HAP-1 (cell line): ENCODE results near the gene ERC2.
A peak's percentile ranks its signal among the peaks of the same experiment; 100 is the strongest.
"Not testable (repeated sequence)": the region's sequence is repeated elsewhere in the genome, so short reads cannot be mapped to it uniquely, and the experiment has no call there.

ENCODE experiments used
- DNase-seq, 2 experiments: peaks; one replicate each; pipeline ENCODE4 v3.0.0-alpha.2; 2016 to 2020; ENCODE audit warnings: low spot score in 2 of 2
- H3K27me3 ChIP-seq: fragments of 250-450 bp; sonication (Bioruptor Pico); 2 replicates; pipeline ENCODE4 v1.5.1; 2020; ENCODE audit warnings: low read depth, mild to moderate bottlenecking, moderate library complexity
- H3K36me3 ChIP-seq: fragments of 250-450 bp; sonication (Bioruptor Pico); replicated peaks from 2 replicates; pipeline ENCODE4 v1.5.1; 2020; ENCODE audit warnings: mild to moderate bottlenecking
- H3K4me1 ChIP-seq: fragments of 250-450 bp; sonication (Bioruptor Pico); 2 replicates; pipeline ENCODE4 v1.5.1; 2020; ENCODE audit warnings: mild to moderate bottlenecking
- H3K4me3 ChIP-seq: fragments of 250-450 bp; sonication (Bioruptor Pico); 2 replicates; pipeline ENCODE4 v1.5.1; 2020; ENCODE audit warnings: mild to moderate bottlenecking, moderate library complexity
- H3K9me3 ChIP-seq: fragments of 250-450 bp; sonication (Bioruptor Pico); 2 replicates; pipeline ENCODE4 v1.5.1; 2020; ENCODE audit warnings: mild to moderate bottlenecking, moderate library complexity
- in situ Hi-C: fragments of 300-500 bp; cut with MboI; formaldehyde crosslinking; loops from 3 replicates; pipeline ENCODE4 v1.14.3; 2020; ENCODE audit warnings: low sequenced_read_pairs, inconsistent platforms, mixed read lengths

The ERC2 gene

GRCh38 chr3:56269755-56270535 lies 198.3 kb downstream of the ERC2 start:
- no peak for DNase-seq
- H3K4me1 ChIP-seq: no peaks in the 10 kb centered on the region
- H3K27me3 ChIP-seq: no peaks in the 10 kb centered on the region
- H3K9me3 ChIP-seq: no peaks in the 10 kb centered on the region
- no peak overlapping the region for H3K4me3 ChIP-seq
- no peaks in the 10 kb centered on the region for H3K36me3 ChIP-seq
- in situ Hi-C loops: loop anchor here (25.0 kb wide), 2 partner anchors 358 to 783 kb away; partner anchors contain the start of gene WNT5A

- in situ Hi-C loops: loop anchor here (25.0 kb wide), 2 partner anchors 356 to 781 kb away; partner anchors contain the start of gene WNT5A
- no peaks in the 10 kb centered on the region for H3K36me3 ChIP-seq
- no peaks in the 10 kb centered on the region for H3K4me1 ChIP-seq
- no peaks in the 10 kb centered on the region for H3K9me3 ChIP-seq
- DNase-seq: no peak
- no peak overlapping the region for H3K4me3 ChIP-seq
- no peaks in the 10 kb centered on the region for H3K27me3 ChIP-seq
Measured at GRCh38 chr3:56268616-56269383, 199.5 kb downstream of the ERC2 start.

DNA sequence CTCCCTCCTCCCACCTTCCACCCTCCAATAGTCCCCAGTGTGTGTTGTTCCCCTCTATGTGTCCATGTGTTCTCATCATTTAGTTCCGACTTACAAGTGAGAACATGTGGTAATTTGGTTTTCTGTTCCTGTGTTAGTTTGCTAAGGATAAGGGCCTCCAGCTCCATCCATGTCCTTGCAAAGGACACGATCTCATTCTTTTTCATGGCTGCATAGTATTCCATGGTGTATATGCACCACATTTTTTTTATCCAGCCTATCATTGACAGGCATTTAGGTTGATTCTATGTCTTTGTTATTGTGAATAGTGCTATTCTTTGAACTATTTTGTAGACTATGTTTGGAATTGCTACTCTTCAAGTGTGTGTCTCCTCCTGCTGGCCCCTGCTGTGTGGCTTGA lies 206.4 kb downstream of the ERC2 start:
- H3K36me3 ChIP-seq, H3K9me3 ChIP-seq, H3K27me3 ChIP-seq, DNase-seq, H3K4me3 ChIP-seq: not testable (repeated sequence)
- peaks cover 12% of the 10 kb centered on the region for H3K4me1 ChIP-seq
- in situ Hi-C loops: loop anchor here (25.0 kb wide), 2 partner anchors 350 to 775 kb away; partner anchors contain the start of gene WNT5A

GRCh38 chr3:56260262-56260661 lies 208.0 kb downstream of the ERC2 start:
- Histone ChIP-seq H3K36me3 (no peaks in the 10 kb centered on the region), H3K9me3 (no peaks in the 10 kb centered on the region), H3K27me3 (no peaks in the 10 kb centered on the region), H3K4me1 (peaks cover 12% of the 10 kb centered on the region), H3K4me3 (no peak overlapping the region)
- in situ Hi-C loops: loop anchor here (25.0 kb wide), 2 partner anchors 348 to 773 kb away; partner anchors contain the start of gene WNT5A
- no peak for DNase-seq

- in situ Hi-C loops: loop anchor here (25.0 kb wide), 2 partner anchors 346 to 771 kb away; partner anchors contain the start of gene WNT5A
- H3K4me3 ChIP-seq: no peak overlapping the region
- no peaks in the 10 kb centered on the region for H3K27me3 ChIP-seq
- H3K4me1 ChIP-seq: peaks cover 12% of the 10 kb centered on the region
- H3K9me3 ChIP-seq: no peaks in the 10 kb centered on the region
- no peaks in the 10 kb centered on the region for H3K36me3 ChIP-seq
- peak; percentile 53 to 64 for DNase-seq
Measured at GRCh38 chr3:56257826-56258225, 210.4 kb downstream of the ERC2 start.

DNA sequence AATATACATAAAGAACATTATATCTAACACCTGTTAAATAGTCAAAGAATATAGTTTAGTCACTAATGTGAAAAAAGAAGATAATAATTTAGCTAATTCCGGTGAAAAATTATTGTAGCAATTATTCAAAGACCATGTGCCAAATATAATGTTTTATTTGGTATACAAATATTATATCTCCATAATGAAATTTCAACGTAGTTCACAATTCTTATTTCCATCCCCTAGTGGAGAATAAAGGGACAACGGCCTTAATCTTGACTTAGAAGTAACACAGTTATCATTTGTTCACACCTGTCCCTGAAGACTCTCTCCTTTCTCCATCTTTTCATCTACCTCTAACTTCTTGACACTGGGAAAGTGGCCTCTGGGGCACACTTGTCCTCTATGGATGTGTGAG lies 213.4 kb downstream of the ERC2 start:
- Histone ChIP-seq H3K9me3 (no peaks in the 10 kb centered on the region), H3K4me3 (no peak overlapping the region), H3K27me3 (no peaks in the 10 kb centered on the region), H3K4me1 (peaks cover 12% of the 10 kb centered on the region), H3K36me3 (no peaks in the 10 kb centered on the region)
- no peak for DNase-seq
- in situ Hi-C loops: loop anchor here (25.0 kb wide), 2 partner anchors 343 to 768 kb away; partner anchors contain the start of gene WNT5A

DNA sequence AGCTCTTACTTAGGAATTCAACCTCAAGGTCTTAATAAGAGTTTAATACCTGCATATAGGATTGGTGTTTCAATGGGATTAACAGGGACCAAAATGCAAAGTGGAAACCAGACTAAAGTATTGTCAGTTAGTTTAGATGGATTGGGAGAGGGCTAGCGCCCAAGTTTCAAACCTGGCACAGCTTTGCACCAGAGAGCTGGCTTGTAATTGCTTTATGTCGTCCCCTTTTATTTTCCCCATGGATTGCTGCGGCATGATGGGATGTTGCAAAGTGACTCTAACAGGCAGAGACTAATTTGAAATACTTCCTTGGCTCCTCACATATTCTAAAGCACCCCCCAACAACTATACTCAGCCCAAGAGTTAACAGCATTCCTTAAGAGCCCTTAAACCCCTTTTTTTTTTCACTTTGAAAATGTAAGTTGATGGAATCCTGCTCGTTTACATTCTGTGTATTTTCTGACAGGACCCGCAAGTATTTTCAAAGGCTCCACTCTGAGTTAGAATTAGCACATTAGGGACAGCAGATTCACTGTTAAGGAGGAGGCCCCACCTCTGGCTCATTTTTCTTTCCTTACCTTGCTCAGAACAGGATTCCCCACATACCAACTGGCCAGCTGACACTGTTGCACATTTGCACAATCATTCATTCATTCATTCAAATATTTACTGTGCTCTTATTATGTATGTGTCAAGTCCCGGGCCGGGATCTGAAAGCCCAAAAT lies 214.2 kb downstream of the ERC2 start:
- Histone ChIP-seq H3K27me3 (no peaks in the 10 kb centered on the region), H3K4me1 (peaks cover 12% of the 10 kb centered on the region), H3K36me3 (no peaks in the 10 kb centered on the region), H3K4me3 (no peak overlapping the region), H3K9me3 (no peaks in the 10 kb centered on the region)
- no peak for DNase-seq
- in situ Hi-C loops: loop anchor here (25.0 kb wide), 2 partner anchors 342 to 767 kb away; partner anchors contain the start of gene WNT5A

- H3K27me3 ChIP-seq: no peaks in the 10 kb centered on the region
- in situ Hi-C loops: loop anchor here (25.0 kb wide), 2 partner anchors 339 to 764 kb away; partner anchors contain the start of gene WNT5A
- H3K36me3 ChIP-seq: no peaks in the 10 kb centered on the region
- H3K9me3 ChIP-seq: no peaks in the 10 kb centered on the region
- H3K4me3 ChIP-seq: no peak overlapping the region
- DNase-seq: peak; percentile 25 to 60
- no peaks in the 10 kb centered on the region for H3K4me1 ChIP-seq
Measured at GRCh38 chr3:56251343-56251945, 216.8 kb downstream of the ERC2 start.

- no peaks in the 10 kb centered on the region for H3K4me1 ChIP-seq
- DNase-seq: no peak
- no peaks in the 10 kb centered on the region for H3K9me3 ChIP-seq
- in situ Hi-C loops: no loop called here
- no peak overlapping the region for H3K4me3 ChIP-seq
- H3K27me3 ChIP-seq: no peaks in the 10 kb centered on the region
- H3K36me3 ChIP-seq: no peaks in the 10 kb centered on the region
Measured at GRCh38 chr3:56248021-56248420, 220.2 kb downstream of the ERC2 start.

GRCh38 chr3:56238299-56238698 lies 230.0 kb downstream of the ERC2 start:
- DNase-seq: no peak
- in situ Hi-C loops: no loop called here

GRCh38 chr3:56233742-56234141 lies 234.5 kb downstream of the ERC2 start:
- DNase-seq: no peak
- no peak overlapping the region for H3K4me3 ChIP-seq
- H3K4me1 ChIP-seq: peaks cover 5% of the 10 kb centered on the region
- H3K9me3 ChIP-seq: no peaks in the 10 kb centered on the region
- no peaks in the 10 kb centered on the region for H3K36me3 ChIP-seq
- H3K27me3 ChIP-seq: no peaks in the 10 kb centered on the region
- in situ Hi-C loops: no loop called here

More at GRCh38 chr3:56238299-56238698, 230.0 kb downstream of the ERC2 start:
- H3K4me3 ChIP-seq: no peak overlapping the region
- H3K9me3 ChIP-seq: no peaks in the 10 kb centered on the region
- H3K36me3 ChIP-seq: no peaks in the 10 kb centered on the region
- peaks cover 5% of the 10 kb centered on the region for H3K4me1 ChIP-seq
- no peaks in the 10 kb centered on the region for H3K27me3 ChIP-seq

DNA sequence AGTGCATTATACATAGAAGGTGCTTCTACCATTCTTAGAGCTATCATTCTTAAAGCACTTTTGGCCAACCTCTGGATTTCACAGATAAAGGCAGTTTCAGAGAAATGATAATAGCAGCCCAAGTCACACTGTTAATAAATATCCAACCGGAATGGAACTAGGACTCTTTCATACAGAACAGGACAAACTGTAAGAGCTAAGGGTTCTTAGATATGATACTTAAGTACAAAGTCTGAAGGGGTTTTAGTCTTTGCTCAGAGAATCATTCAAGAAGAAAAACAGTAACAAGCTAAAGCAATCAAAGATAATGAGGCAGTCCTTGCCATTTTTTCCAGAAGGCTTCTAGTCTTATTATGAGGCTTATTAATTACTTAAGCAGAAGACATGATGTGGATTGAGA lies 239.0 kb downstream of the ERC2 start:
- Histone ChIP-seq H3K27me3 (no peaks in the 10 kb centered on the region), H3K4me1 (peaks cover 5% of the 10 kb centered on the region), H3K4me3 (no peak overlapping the region), H3K36me3 (no peaks in the 10 kb centered on the region), H3K9me3 (no peaks in the 10 kb centered on the region)
- in situ Hi-C loops: no loop called here
- DNase-seq: no peak

DNA sequence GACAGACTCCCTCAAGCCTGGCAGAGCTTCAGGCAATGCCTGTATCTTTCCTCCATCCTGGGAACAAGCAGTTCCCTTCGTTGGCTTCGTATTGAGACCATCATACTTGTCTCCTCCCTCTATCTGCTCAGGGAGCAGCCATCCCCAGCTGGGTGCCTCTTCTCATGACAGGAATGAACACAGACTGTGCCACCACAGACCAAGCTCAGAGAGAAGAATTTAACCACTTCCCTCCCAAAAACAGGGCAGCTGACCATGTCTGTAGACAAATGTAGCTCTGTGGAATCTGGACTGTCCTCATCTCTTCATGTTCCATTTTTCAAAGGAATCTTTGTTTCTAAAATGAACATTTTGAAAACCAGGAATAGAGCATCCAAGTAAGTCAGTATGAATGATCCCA lies 245.4 kb downstream of the ERC2 start:
- Histone ChIP-seq H3K27me3 (no peaks in the 10 kb centered on the region), H3K4me3 (no peak overlapping the region), H3K36me3 (no peaks in the 10 kb centered on the region), H3K9me3 (no peaks in the 10 kb centered on the region), H3K4me1 (no peaks in the 10 kb centered on the region)
- in situ Hi-C loops: no loop called here
- no peak for DNase-seq
